HepG2 (cell line): ENCODE results near the gene ARFGAP2. TPM values are rescaled to one million over a fixed set of nuclear protein-coding genes. Genes with fewer than 3 reads are reported as not detected.

Experiments
- ARNT2 ChIP-seq: sonication (generic); formaldehyde crosslinking; IDR thresholded peaks from 2 replicates; pipeline ENCODE4 v1.8.0; 2022; ENCODE audit warnings: mild to moderate bottlenecking, low read depth, missing genetic modification reagents, moderate library complexity
- CREM ChIP-seq, 2 experiments: sonication (generic) in 1 of 2; formaldehyde crosslinking in 1 of 2; IDR thresholded peaks; 2 replicates each; pipeline versions ENCODE4 v1.4.0 to v1.6.1; 2016 to 2020; ENCODE audit warnings: antibody characterized with exemption in 1 of 2, mild to moderate bottlenecking in 1 of 2, missing genetic modification reagents in 1 of 2
- JUNB ChIP-seq: sonication (generic); formaldehyde crosslinking; IDR thresholded peaks from 2 replicates; pipeline ENCODE4 v1.8.0; 2022; ENCODE audit warnings: missing genetic modification reagents, mild to moderate bottlenecking, borderline replicate concordance
- NFE2L2 ChIP-seq: fragments of 150-350 bp; IDR thresholded peaks from 2 replicates; pipeline ENCODE4 v1.6.1; 2014; ENCODE audit warnings: low read length
- ONECUT2 ChIP-seq: sonication (generic); formaldehyde crosslinking; IDR thresholded peaks from 2 replicates; pipeline ENCODE4 v1.4.0; 2020; ENCODE audit warnings: missing genetic modification reagents
- SOX6 ChIP-seq, 2 experiments: fragments of 450-650 bp in 1 of 2; sonication (generic) in 1 of 2; formaldehyde crosslinking in 1 of 2; IDR thresholded peaks; 2 replicates each; pipeline versions ENCODE4 v1.4.0 to v1.6.1; 2017 to 2020; ENCODE audit warnings: antibody characterized with exemption in 1 of 2, mild to moderate bottlenecking in 1 of 2, missing genetic modification reagents in 1 of 2
- ZBTB8A ChIP-seq: sonication (generic); formaldehyde crosslinking; IDR thresholded peaks from 2 replicates; pipeline ENCODE4 v1.4.0; 2020; ENCODE audit warnings: mild to moderate bottlenecking, low read depth, missing genetic modification reagents, borderline replicate concordance
- ZNF3 ChIP-seq: IDR thresholded peaks from 2 replicates; pipeline ENCODE4 v1.7.0; 2017; ENCODE audit warnings: inconsistent platforms
- ZNF562 ChIP-seq: sonication (generic); formaldehyde crosslinking; IDR thresholded peaks from 2 replicates; pipeline ENCODE4 v1.8.0; 2022; ENCODE audit warnings: missing genetic modification reagents, borderline replicate concordance
- ZNF724P ChIP-seq: sonication (generic); formaldehyde crosslinking; IDR thresholded peaks from 2 replicates; pipeline ENCODE4 v1.8.0; 2022; ENCODE audit warnings: missing genetic modification reagents, borderline replicate concordance
- ZNF737 ChIP-seq: sonication (generic); formaldehyde crosslinking; IDR thresholded peaks from 2 replicates; pipeline ENCODE4 v1.5.0; 2020; ENCODE audit warnings: missing genetic modification reagents, mild to moderate bottlenecking, borderline replicate concordance
- polyA plus RNA-seq, 8 experiments: library from polyadenylated mRNA; depleted of rRNA in 3 of 8; stranded (reverse) in 7 of 8; unstranded in 1 of 8; fragments of >200 nt; fragmentation: Illumina TruSeq in 4 of 8; extraction: Trizol in 4 of 8; gene quantifications; 2 replicates each; pipeline versions ENCODE4 v1.2.1 to v1.2.3, GENCODE V29; 2011 to 2016; ENCODE audit warnings: low read depth in 4 of 8, missing spikeins in 1 of 8, mixed read lengths in 1 of 8; ENCODE audit not compliant: insufficient read depth in 1 of 8
- total RNA-seq, 5 experiments: library from RNA; depleted of rRNA; stranded (reverse); fragments of >200 nt; fragmentation: Illumina TruSeq; extraction: Trizol; gene quantifications; 2 replicates each; pipeline ENCODE4 v1.2.3, GENCODE V29; 2016; ENCODE audit warnings: low read depth in 1 of 5
- TF ChIP-seq, protein P1 (sequence below): sonication (generic); formaldehyde crosslinking; IDR thresholded peaks from 2 replicates; pipeline ENCODE4 v1.4.0; 2020; ENCODE audit warnings: missing genetic modification reagents
- TF ChIP-seq, protein P2 (sequence below): IDR thresholded peaks from 2 replicates; pipeline ENCODE4 v1.6.1; 2016; ENCODE audit warnings: mild to moderate bottlenecking
- TF ChIP-seq, protein P3 (sequence below): sonication (generic); formaldehyde crosslinking; IDR thresholded peaks from 2 replicates; pipeline ENCODE4 v1.5.1; 2020; ENCODE audit warnings: mild to moderate bottlenecking, moderate library complexity, missing genetic modification reagents
- TF ChIP-seq, protein P4 (sequence below): sonication (generic); formaldehyde crosslinking; IDR thresholded peaks from 2 replicates; pipeline ENCODE4 v1.4.0; 2020; ENCODE audit warnings: missing genetic modification reagents

The ARFGAP2 gene
- total and polyA plus RNA-seq, 2 of the 13 experiments (the other 11 are each of a cell fraction or from before 2014, with no cell fraction given), result 32.3 to 75.3 TPM

DNA sequence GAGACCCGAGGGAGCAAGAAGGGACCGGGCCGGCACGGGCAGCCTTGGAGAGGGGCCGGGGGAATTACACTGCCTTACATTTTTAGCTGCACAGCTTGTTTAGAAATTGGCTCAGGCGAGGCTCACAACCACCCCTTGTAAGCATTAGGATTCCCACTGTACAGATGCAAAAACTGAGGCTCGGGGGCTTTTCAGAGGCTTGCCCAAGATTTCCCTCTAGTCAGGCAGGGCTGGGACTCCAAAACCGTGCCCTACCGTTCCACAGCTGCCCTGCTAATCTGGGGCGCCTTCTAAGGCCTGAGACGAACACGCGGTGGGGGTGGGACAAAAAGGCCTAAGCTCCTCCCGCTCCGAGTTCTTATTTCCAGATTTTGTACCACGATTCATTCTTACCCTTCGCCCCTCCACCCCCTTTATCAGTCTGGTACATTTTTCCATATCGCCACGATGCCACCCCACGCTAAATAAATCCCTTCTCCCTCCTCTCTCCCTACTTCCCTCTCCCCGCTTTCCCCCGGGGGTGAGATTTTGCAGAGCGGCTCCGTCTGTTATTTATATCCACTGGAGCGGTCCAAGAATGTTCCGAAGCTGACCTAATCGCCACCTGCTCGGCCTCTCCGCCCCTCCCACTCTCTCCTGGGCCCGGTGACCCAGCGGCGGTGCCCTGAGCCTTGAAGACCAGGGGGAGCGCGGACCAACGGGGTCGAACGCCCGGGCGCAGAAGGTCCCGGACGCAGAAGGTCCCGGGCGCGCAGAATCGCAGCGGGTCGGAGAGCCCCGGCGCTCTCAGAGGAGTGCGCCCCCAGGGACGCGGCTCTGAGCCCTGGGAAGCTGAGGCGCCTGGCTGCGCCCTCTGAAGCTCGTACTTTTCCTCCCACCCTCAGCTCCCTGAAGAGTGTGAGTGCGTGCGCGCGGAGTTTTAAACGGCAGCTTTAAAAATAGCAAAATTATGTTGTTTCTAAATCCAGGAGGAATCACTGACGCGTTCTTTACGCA, 10.3 kb upstream of the ARFGAP2 start (continued):
- TF ChIP-seq, protein P1, sequence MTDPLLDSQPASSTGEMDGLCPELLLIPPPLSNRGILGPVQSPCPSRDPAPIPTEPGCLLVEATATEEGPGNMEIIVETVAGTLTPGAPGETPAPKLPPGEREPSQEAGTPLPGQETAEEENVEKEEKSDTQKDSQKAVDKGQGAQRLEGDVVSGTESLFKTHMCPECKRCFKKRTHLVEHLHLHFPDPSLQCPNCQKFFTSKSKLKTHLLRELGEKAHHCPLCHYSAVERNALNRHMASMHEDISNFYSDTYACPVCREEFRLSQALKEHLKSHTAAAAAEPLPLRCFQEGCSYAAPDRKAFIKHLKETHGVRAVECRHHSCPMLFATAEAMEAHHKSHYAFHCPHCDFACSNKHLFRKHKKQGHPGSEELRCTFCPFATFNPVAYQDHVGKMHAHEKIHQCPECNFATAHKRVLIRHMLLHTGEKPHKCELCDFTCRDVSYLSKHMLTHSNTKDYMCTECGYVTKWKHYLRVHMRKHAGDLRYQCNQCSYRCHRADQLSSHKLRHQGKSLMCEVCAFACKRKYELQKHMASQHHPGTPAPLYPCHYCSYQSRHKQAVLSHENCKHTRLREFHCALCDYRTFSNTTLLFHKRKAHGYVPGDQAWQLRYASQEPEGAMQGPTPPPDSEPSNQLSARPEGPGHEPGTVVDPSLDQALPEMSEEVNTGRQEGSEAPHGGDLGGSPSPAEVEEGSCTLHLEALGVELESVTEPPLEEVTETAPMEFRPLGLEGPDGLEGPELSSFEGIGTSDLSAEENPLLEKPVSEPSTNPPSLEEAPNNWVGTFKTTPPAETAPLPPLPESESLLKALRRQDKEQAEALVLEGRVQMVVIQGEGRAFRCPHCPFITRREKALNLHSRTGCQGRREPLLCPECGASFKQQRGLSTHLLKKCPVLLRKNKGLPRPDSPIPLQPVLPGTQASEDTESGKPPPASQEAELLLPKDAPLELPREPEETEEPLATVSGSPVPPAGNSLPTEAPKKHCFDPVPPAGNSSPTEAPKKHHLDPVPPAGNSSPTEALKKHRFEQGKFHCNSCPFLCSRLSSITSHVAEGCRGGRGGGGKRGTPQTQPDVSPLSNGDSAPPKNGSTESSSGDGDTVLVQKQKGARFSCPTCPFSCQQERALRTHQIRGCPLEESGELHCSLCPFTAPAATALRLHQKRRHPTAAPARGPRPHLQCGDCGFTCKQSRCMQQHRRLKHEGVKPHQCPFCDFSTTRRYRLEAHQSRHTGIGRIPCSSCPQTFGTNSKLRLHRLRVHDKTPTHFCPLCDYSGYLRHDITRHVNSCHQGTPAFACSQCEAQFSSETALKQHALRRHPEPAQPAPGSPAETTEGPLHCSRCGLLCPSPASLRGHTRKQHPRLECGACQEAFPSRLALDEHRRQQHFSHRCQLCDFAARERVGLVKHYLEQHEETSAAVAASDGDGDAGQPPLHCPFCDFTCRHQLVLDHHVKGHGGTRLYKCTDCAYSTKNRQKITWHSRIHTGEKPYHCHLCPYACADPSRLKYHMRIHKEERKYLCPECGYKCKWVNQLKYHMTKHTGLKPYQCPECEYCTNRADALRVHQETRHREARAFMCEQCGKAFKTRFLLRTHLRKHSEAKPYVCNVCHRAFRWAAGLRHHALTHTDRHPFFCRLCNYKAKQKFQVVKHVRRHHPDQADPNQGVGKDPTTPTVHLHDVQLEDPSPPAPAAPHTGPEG (CRISPR knock-in tag), result no peak; the same call in 1 of the 2 replicates
- TF ChIP-seq ARNT2 (CRISPR knock-in tag), result no peak
- TF ChIP-seq ZNF737 (CRISPR knock-in tag), result no peak
- TF ChIP-seq, protein P2, sequence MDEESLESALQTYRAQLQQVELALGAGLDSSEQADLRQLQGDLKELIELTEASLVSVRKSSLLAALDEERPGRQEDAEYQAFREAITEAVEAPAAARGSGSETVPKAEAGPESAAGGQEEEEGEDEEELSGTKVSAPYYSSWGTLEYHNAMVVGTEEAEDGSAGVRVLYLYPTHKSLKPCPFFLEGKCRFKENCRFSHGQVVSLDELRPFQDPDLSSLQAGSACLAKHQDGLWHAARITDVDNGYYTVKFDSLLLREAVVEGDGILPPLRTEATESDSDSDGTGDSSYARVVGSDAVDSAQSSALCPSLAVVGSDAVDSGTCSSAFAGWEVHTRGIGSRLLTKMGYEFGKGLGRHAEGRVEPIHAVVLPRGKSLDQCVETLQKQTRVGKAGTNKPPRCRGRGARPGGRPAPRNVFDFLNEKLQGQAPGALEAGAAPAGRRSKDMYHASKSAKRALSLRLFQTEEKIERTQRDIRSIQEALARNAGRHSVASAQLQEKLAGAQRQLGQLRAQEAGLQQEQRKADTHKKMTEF (CRISPR knock-in tag), result 0 out of 2 replicates have a peak, but pooled peaks have one; percentile 15
- no peak for TF ChIP-seq CREM (IDR thresholded peaks at IDR 0.05)
- no peak for TF ChIP-seq CREM (CRISPR knock-in tag; IDR thresholded peaks at IDR 0.05)
- TF ChIP-seq, protein P3, sequence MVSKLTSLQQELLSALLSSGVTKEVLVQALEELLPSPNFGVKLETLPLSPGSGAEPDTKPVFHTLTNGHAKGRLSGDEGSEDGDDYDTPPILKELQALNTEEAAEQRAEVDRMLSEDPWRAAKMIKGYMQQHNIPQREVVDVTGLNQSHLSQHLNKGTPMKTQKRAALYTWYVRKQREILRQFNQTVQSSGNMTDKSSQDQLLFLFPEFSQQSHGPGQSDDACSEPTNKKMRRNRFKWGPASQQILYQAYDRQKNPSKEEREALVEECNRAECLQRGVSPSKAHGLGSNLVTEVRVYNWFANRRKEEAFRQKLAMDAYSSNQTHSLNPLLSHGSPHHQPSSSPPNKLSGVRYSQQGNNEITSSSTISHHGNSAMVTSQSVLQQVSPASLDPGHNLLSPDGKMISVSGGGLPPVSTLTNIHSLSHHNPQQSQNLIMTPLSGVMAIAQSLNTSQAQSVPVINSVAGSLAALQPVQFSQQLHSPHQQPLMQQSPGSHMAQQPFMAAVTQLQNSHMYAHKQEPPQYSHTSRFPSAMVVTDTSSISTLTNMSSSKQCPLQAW, result no peak; the same call in 1 of the 2 replicates
- no peak for TF ChIP-seq ZNF724P (CRISPR knock-in tag)
- no peak for TF ChIP-seq ZNF562 (CRISPR knock-in tag)
- TF ChIP-seq ZBTB8A (CRISPR knock-in tag), result no peak
- no peak for TF ChIP-seq ONECUT2 (CRISPR knock-in tag)
- TF ChIP-seq, protein P4, sequence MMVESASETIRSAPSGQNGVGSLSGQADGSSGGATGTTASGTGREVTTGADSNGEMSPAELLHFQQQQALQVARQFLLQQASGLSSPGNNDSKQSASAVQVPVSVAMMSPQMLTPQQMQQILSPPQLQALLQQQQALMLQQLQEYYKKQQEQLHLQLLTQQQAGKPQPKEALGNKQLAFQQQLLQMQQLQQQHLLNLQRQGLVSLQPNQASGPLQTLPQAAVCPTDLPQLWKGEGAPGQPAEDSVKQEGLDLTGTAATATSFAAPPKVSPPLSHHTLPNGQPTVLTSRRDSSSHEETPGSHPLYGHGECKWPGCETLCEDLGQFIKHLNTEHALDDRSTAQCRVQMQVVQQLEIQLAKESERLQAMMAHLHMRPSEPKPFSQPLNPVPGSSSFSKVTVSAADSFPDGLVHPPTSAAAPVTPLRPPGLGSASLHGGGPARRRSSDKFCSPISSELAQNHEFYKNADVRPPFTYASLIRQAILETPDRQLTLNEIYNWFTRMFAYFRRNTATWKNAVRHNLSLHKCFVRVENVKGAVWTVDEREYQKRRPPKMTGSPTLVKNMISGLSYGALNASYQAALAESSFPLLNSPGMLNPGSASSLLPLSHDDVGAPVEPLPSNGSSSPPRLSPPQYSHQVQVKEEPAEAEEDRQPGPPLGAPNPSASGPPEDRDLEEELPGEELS (CRISPR knock-in tag), result no peak
- TF ChIP-seq NFE2L2, result no peak
- 0 out of 2 replicates have a peak, but pooled peaks have one; percentile 8 for TF ChIP-seq JUNB (CRISPR knock-in tag)
- no peak for TF ChIP-seq ZNF3 (CRISPR knock-in tag)
- TF ChIP-seq SOX6 (IDR thresholded peaks at IDR 0.05), result no peak
- no peak for TF ChIP-seq SOX6 (CRISPR knock-in tag; IDR thresholded peaks at IDR 0.05)
